ENCODE results near the gene EVX2.

GRCh38 chr2:176090862-176091261, 7.1 kb upstream of the EVX2 start:
- TF ChIP-seq ZNF138 (CRISPR knock-in tag; conservative IDR thresholded peaks at IDR 0.05) = no peak
- no peak for TF ChIP-seq CTCF (IDR thresholded peaks at IDR 0.05)
- TF ChIP-seq ATF3 (CRISPR knock-in tag; conservative IDR thresholded peaks at IDR 0.05) = no peak
- no peak for TF ChIP-seq NFE2L1 (CRISPR knock-in tag; IDR thresholded peaks at IDR 0.05)
- no peak for TF ChIP-seq USF1 (CRISPR knock-in tag; IDR thresholded peaks at IDR 0.05)
- TF ChIP-seq CBFB (CRISPR knock-in tag; IDR thresholded peaks at IDR 0.05; ENCODE audit: low read depth) = no peak
- TF ChIP-seq HMGXB4 (CRISPR knock-in tag; IDR thresholded peaks at IDR 0.05) = no peak
- TF ChIP-seq SP1 (CRISPR knock-in tag; conservative IDR thresholded peaks at IDR 0.05) = no peak
- TF ChIP-seq NFATC4 (CRISPR knock-in tag; IDR thresholded peaks at IDR 0.05) = no peak
- no peak for TF ChIP-seq ZNF532 (CRISPR knock-in tag; IDR thresholded peaks at IDR 0.05; ENCODE audit: borderline replicate concordance)

All from WTC11 (cell line).